ENCODE data around the gene EFCAB11.

EFCAB11 gene

GRCh38 chr14:89953602-89954001 is 928 bp downstream of the EFCAB11 start:
- Histone ChIP-seq H3K4me3 (replicated peaks; ENCODE audit: insufficient read depth, low read length) (peak overlapping the region; percentile 84; the same call in 1 of the 2 replicates), H3K27me3 (ENCODE audit: insufficient read depth, poor library complexity, severe bottlenecking) (no peaks in the 10 kb centered on the region), H3K27ac (replicated peaks) (peak overlapping the region; percentile 87)
- no peak for DNase-seq (ENCODE audit: low read depth in 1 of 2, low spot score in 1 of 2)
- TF ChIP-seq SPI1 (IDR thresholded peaks at IDR 0.05; ENCODE audit: borderline replicate concordance, low read depth) (no peak), POLR2AphosphoS5 (IDR thresholded peaks at IDR 0.05; ENCODE audit: low read depth) (no peak), GABPA (IDR thresholded peaks at IDR 0.05; ENCODE audit: low read depth) (no peak)
- TF ChIP-seq, protein P1, sequence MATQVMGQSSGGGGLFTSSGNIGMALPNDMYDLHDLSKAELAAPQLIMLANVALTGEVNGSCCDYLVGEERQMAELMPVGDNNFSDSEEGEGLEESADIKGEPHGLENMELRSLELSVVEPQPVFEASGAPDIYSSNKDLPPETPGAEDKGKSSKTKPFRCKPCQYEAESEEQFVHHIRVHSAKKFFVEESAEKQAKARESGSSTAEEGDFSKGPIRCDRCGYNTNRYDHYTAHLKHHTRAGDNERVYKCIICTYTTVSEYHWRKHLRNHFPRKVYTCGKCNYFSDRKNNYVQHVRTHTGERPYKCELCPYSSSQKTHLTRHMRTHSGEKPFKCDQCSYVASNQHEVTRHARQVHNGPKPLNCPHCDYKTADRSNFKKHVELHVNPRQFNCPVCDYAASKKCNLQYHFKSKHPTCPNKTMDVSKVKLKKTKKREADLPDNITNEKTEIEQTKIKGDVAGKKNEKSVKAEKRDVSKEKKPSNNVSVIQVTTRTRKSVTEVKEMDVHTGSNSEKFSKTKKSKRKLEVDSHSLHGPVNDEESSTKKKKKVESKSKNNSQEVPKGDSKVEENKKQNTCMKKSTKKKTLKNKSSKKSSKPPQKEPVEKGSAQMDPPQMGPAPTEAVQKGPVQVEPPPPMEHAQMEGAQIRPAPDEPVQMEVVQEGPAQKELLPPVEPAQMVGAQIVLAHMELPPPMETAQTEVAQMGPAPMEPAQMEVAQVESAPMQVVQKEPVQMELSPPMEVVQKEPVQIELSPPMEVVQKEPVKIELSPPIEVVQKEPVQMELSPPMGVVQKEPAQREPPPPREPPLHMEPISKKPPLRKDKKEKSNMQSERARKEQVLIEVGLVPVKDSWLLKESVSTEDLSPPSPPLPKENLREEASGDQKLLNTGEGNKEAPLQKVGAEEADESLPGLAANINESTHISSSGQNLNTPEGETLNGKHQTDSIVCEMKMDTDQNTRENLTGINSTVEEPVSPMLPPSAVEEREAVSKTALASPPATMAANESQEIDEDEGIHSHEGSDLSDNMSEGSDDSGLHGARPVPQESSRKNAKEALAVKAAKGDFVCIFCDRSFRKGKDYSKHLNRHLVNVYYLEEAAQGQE (IDR thresholded peaks at IDR 0.05; ENCODE audit: insufficient replicate concordance, low read depth): no peak

GRCh38 chr14:89952576-89952975 is 2.0 kb downstream of the EFCAB11 start:
- H3K27me3 ChIP-seq (ENCODE audit: insufficient read depth, poor library complexity, severe bottlenecking): no peaks in the 10 kb centered on the region
- no peak overlapping the region for H3K27ac ChIP-seq (replicated peaks)
- TF ChIP-seq GABPA (IDR thresholded peaks at IDR 0.05; ENCODE audit: low read depth) (no peak), SPI1 (IDR thresholded peaks at IDR 0.05; ENCODE audit: borderline replicate concordance, low read depth) (no peak)
- no peak overlapping the region for H3K4me3 ChIP-seq (replicated peaks; ENCODE audit: insufficient read depth, low read length)
- DNase-seq (ENCODE audit: low read depth in 1 of 2, low spot score in 1 of 2): no peak

GRCh38 chr14:89947344-89947743 is 7.2 kb downstream of the EFCAB11 start:
- Histone ChIP-seq H3K27ac (replicated peaks) (no peak overlapping the region), H3K4me3 (replicated peaks; ENCODE audit: insufficient read depth, low read length) (no peak overlapping the region), H3K27me3 (ENCODE audit: insufficient read depth, poor library complexity, severe bottlenecking) (no peaks in the 10 kb centered on the region)
- TF ChIP-seq GABPA (IDR thresholded peaks at IDR 0.05; ENCODE audit: low read depth): no peak
- TF ChIP-seq, protein P2, sequence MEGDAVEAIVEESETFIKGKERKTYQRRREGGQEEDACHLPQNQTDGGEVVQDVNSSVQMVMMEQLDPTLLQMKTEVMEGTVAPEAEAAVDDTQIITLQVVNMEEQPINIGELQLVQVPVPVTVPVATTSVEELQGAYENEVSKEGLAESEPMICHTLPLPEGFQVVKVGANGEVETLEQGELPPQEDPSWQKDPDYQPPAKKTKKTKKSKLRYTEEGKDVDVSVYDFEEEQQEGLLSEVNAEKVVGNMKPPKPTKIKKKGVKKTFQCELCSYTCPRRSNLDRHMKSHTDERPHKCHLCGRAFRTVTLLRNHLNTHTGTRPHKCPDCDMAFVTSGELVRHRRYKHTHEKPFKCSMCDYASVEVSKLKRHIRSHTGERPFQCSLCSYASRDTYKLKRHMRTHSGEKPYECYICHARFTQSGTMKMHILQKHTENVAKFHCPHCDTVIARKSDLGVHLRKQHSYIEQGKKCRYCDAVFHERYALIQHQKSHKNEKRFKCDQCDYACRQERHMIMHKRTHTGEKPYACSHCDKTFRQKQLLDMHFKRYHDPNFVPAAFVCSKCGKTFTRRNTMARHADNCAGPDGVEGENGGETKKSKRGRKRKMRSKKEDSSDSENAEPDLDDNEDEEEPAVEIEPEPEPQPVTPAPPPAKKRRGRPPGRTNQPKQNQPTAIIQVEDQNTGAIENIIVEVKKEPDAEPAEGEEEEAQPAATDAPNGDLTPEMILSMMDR (IDR thresholded peaks at IDR 0.05; ENCODE audit: insufficient read depth, low read length): no peak
- no peak for TF ChIP-seq SPI1 (IDR thresholded peaks at IDR 0.05; ENCODE audit: borderline replicate concordance, low read depth)
- no peak for TF ChIP-seq POLR2AphosphoS5 (IDR thresholded peaks at IDR 0.05; ENCODE audit: low read depth)
- TF ChIP-seq, protein P1 (IDR thresholded peaks at IDR 0.05; ENCODE audit: insufficient replicate concordance, low read depth): no peak
- no peak for DNase-seq (ENCODE audit: low read depth in 1 of 2, low spot score in 1 of 2)

DNA sequence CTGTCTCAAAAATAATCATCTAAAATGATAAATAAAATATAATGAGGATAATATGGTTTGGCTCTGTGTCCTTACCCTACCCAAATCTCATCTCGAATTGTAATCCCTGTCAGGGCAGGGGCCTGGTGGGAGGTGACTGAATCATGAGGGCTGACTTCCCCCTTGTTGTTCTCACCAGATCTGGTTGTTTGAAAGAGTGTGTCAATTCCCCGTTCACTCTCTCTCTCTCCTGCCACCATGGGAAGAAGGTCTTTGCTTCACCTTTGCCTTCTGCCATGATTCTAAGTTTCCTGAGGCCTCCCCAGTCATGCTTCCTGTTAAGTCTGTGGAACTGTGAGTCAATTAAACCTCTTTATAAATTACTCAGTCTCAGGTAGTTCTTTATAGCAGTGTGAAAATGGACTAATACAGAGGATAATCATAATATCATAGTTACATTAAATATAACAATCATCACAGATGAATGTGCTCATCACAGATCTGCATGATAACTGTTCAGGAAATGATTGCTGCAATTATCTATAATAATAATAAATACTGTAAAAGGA is 12.6 kb downstream of the EFCAB11 start:
- H3K27me3 ChIP-seq (ENCODE audit: insufficient read depth, poor library complexity, severe bottlenecking): no peaks in the 10 kb centered on the region
- DNase-seq (ENCODE audit: low read depth in 1 of 2, low spot score in 1 of 2): no peak
- H3K27ac ChIP-seq (replicated peaks): no peak overlapping the region
- TF ChIP-seq SPI1 (IDR thresholded peaks at IDR 0.05; ENCODE audit: borderline replicate concordance, low read depth) (no peak), GABPA (IDR thresholded peaks at IDR 0.05; ENCODE audit: low read depth) (no peak), POLR2AphosphoS5 (IDR thresholded peaks at IDR 0.05; ENCODE audit: low read depth) (no peak)
- TF ChIP-seq, protein P2 (IDR thresholded peaks at IDR 0.05; ENCODE audit: insufficient read depth, low read length): no peak
- TF ChIP-seq, protein P1 (IDR thresholded peaks at IDR 0.05; ENCODE audit: insufficient replicate concordance, low read depth): no peak
- no peak overlapping the region for H3K4me3 ChIP-seq (replicated peaks; ENCODE audit: insufficient read depth, low read length)
